T-cell (primary cell): ENCODE data around the gene TM4SF1. TPM values are rescaled to one million over a fixed set of nuclear protein-coding genes. Genes with fewer than 3 reads are reported as not detected.

Source experiments
- ATAC-seq, 4 experiments: fragments of 200-7000 bp in 3 of 4; fragments of 150-1000 bp in 1 of 4; cut with Tn5 transposase; replicated peaks in 1 of 4; 1 replicate in 3 of 4; 2 replicates in 1 of 4; pipeline ENCODE4 v1.10.0; 2021; ENCODE audit warnings: moderate library complexity in 3 of 4, mild to moderate bottlenecking in 2 of 4, moderate number of reproducible peaks in 1 of 4
- CTCF ChIA-PET, 2 donors: fragments of 300-600 bp; sonication (Branson Sonifier 250); formaldehyde crosslinking; loops; one replicate each; lab custom pipeline; 2022; ENCODE audit warnings: antibody characterized with exemption in 2 of 2; lab: Charles Lee
- POLR2A ChIA-PET, 2 donors: fragments of 300-600 bp; sonication (Branson Sonifier 250); formaldehyde crosslinking; loops; one replicate each; lab custom pipeline; 2022; ENCODE audit warnings: antibody characterized with exemption in 2 of 2; lab: Charles Lee
- DNase-seq, 35 experiments: peaks; one replicate each; pipeline versions ENCODE4 v3.0.0 to v3.0.0-alpha.2; 2013 to 2023
- H3K27ac ChIP-seq: one replicate; pipeline ENCODE4 v1.5.1; 2013; ENCODE audit warnings: low read length
- H3K27me3 ChIP-seq, 2 experiments: replicated peaks in 1 of 2; 1 replicate in 1 of 2; 2 replicates in 1 of 2; pipeline versions ENCODE4 v1.6.1 to v1.7.0; 2013; ENCODE audit warnings: low read length in 1 of 2, mixed read lengths in 1 of 2; ENCODE audit not compliant: control insufficient read depth in 2 of 2, insufficient read depth in 2 of 2; ENCODE audit errors: extremely low read depth in 1 of 2
- H3K36me3 ChIP-seq, 2 donors: 1 replicate in 1 of 2; 2 replicates in 1 of 2; pipeline versions ENCODE4 v1.6.1 to v1.7.0; 2013; ENCODE audit warnings: low read length in 1 of 2; ENCODE audit not compliant: control insufficient read depth in 2 of 2, insufficient read depth in 1 of 2; ENCODE audit errors: extremely low read depth in 1 of 2
- H3K4me1 ChIP-seq, 2 experiments: 1 replicate in 1 of 2; 2 replicates in 1 of 2; pipeline versions ENCODE4 v1.6.1 to v1.7.0; 2013; ENCODE audit warnings: low read length in 2 of 2, mixed read lengths in 1 of 2; ENCODE audit not compliant: insufficient read depth in 2 of 2, control insufficient read depth in 1 of 2; ENCODE audit errors: extremely low read depth in 1 of 2
- H3K4me3 ChIP-seq, 2 donors: 1 replicate in 1 of 2; 2 replicates in 1 of 2; pipeline versions ENCODE4 v1.5.1 to v1.7.0; 2013; ENCODE audit warnings: mild to moderate bottlenecking in 2 of 2, low read length in 1 of 2, moderate library complexity in 1 of 2; ENCODE audit not compliant: control insufficient read depth in 1 of 2; ENCODE audit errors: extremely low read depth in 1 of 2
- H3K9me3 ChIP-seq: 2 replicates; pipeline ENCODE4 v1.7.0; 2013
- H3K27ac Mint-ChIP-seq, 2 donors: one replicate each; pipeline ENCODE4 v1.8.0; 2020 to 2021; ENCODE audit warnings: mild to moderate bottlenecking in 2 of 2, mixed read lengths in 2 of 2
- H3K27me3 Mint-ChIP-seq, 2 donors: one replicate each; pipeline ENCODE4 v1.8.0; 2021 to 2022; ENCODE audit warnings: mixed read lengths in 2 of 2
- H3K36me3 Mint-ChIP-seq: one replicate; pipeline ENCODE4 v1.8.0; 2021; ENCODE audit warnings: mixed read lengths
- H3K4me1 Mint-ChIP-seq, 3 donors: one replicate each; pipeline ENCODE4 v1.8.0; 2020 to 2022; ENCODE audit warnings: mixed read lengths in 3 of 3, mild to moderate bottlenecking in 1 of 3
- H3K4me3 Mint-ChIP-seq, 3 donors: one replicate each; pipeline ENCODE4 v1.8.0; 2020 to 2022; ENCODE audit warnings: mild to moderate bottlenecking in 3 of 3, mixed read lengths in 3 of 3, moderate library complexity in 3 of 3
- H3K9me3 Mint-ChIP-seq, 3 donors: one replicate each; pipeline ENCODE4 v1.8.0; 2020 to 2022; ENCODE audit warnings: mixed read lengths in 3 of 3
- WGBS: methylation state at CpG from one replicate; pipeline ENCODE4 v1.1.5; 2013; ENCODE audit warnings: missing lambda C conversion rate; ENCODE audit not compliant: insufficient coverage; 5-methylcytosine and 5-hydroxymethylcytosine counted together
- total RNA-seq, 35 experiments: library from RNA in 6 of 35; stranded (reverse) in 6 of 35; fragments of 120-200 nt in 1 of 35; gene quantifications; one replicate each; pipeline versions ENCODE4 v1.2.1 to v1.2.4 and lab custom pipeline; 2013 to 2026

TM4SF1 gene
- total RNA-seq, 5 donors from 2014 or later (not counting 1 experiment from before 2014, with no cell fraction given), result 0.76 to 1.0 (median 0.79) TPM; not detected in 2

- no peaks in the 10 kb centered on the region for H3K4me1 ChIP-seq
- ATAC-seq, result no peak
- Mint-ChIP-seq H3K9me3 (no peaks in the 10 kb centered on the region), H3K4me3 (no peak overlapping the region), H3K4me1 (no peaks in the 10 kb centered on the region), H3K27ac (no peak overlapping the region), H3K36me3 (no peaks in the 10 kb centered on the region), H3K27me3 (peaks cover 15 to 18% of the 10 kb centered on the region in 2 donors)
- ChIA-PET POLR2A (no interaction called here), CTCF (interaction anchor here in 1 of 2 donors (0.6 kb wide), 1 partner anchor 246 kb away, joined by 4 read pairs; no protein-coding TSS in a partner anchor)
- H3K27me3 ChIP-seq, result no peaks in the 10 kb centered on the region
- no peak overlapping the region for H3K27ac ChIP-seq
- H3K9me3 ChIP-seq, result no peaks in the 10 kb centered on the region
- H3K36me3 ChIP-seq, result no peaks in the 10 kb centered on the region
- 89% methylated on average over 6 of the region's 6 CpGs for WGBS
- DNase-seq, result no peak
- H3K4me3 ChIP-seq, result no peak overlapping the region
Observed at GRCh38 chr3:149390772-149391212, 13.3 kb upstream of the TM4SF1 start.

DNA sequence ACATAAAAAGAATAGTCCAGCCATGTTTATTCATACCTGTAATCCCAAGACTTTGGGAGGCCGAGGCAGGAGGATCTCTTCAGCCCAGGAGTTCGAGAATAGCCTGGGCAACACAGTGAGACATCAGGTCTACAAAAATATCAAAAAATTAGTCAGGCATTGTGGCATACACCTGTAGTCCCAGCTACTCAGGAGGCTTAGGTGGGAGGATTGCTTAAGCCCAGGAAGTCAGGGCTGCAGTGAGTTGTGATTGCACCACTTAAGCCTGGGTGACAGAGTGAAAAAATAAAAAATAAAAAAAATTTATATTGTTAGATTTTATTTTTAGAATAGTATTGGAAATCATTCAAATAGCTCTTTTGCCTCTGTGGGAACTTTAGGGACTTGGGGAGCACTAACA is 12.8 kb upstream of the TM4SF1 start:
- no peak overlapping the region for H3K27ac Mint-ChIP-seq
- peaks cover 15 to 18% of the 10 kb centered on the region in 2 donors for H3K27me3 Mint-ChIP-seq
- Histone ChIP-seq H3K27me3 (no peaks in the 10 kb centered on the region), H3K27ac (no peak overlapping the region), H3K36me3 (no peaks in the 10 kb centered on the region), H3K9me3 (no peaks in the 10 kb centered on the region), H3K4me3 (no peak overlapping the region), H3K4me1 (no peaks in the 10 kb centered on the region)
- no peak for ATAC-seq
- H3K9me3 Mint-ChIP-seq, result no peaks in the 10 kb centered on the region
- WGBS, result no CpG with 5 or more reads among the region's 2 CpGs
- no peaks in the 10 kb centered on the region for H3K36me3 Mint-ChIP-seq
- H3K4me3 Mint-ChIP-seq, result no peak overlapping the region
- H3K4me1 Mint-ChIP-seq, result no peaks in the 10 kb centered on the region
- no peak for DNase-seq
- ChIA-PET CTCF (interaction anchor here in 1 of 2 donors (0.6 kb wide), 1 partner anchor 246 kb away, joined by 4 read pairs; no protein-coding TSS in a partner anchor), POLR2A (no interaction called here)

DNA sequence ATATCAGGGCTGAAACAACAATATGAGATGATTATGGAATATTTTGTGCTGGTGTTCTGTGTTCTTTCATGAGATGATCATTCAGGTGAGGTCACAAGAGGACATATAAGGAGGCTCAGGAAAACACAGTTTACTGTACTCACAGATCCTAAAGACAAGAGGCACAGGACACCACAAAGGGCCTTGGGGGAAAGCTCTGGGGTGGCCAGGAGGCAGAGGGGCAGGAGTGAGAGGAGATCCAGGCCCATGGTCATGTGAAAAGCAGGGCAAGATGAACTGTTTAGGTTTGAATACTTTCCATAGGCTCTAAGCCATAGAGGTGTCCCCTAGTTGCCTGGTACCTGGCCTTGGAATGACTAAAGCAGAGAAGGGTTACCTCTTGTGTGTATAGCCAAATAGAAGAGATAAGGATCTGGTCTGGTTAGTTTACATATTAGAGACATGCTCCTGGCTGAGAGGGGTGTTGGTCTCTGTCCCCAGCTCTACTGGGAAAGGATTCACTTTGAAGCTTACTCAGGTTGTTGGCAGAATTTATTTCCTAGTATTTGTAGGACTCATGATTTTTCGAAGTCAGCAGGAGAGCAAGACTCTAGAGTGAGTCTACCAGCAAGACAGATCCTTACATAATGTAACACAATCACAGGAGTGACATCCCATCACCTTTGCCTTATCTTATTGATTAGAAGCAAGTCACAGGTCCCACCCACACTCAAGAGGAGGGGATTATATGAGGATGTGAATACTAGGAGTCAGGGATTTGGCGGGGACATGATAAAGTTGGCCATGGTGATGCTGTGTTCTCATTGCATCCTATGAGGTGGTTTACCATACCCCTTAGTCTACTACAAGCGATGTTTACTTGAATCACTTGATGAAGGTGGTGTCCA is 11.3 kb upstream of the TM4SF1 start:
- ChIA-PET CTCF (interaction anchor here in 1 of 2 donors (0.6 kb wide), 1 partner anchor 316 kb away, joined by 3 read pairs; no protein-coding TSS in a partner anchor), POLR2A (no interaction called here)
- Mint-ChIP-seq H3K27me3 (peaks cover 15 to 21% of the 10 kb centered on the region in 2 donors), H3K36me3 (no peaks in the 10 kb centered on the region), H3K9me3 (no peaks in the 10 kb centered on the region), H3K4me1 (no peaks in the 10 kb centered on the region), H3K27ac (no peak overlapping the region), H3K4me3 (no peak overlapping the region)
- ATAC-seq, result no peak
- Histone ChIP-seq H3K36me3 (no peaks in the 10 kb centered on the region), H3K27me3 (no peaks in the 10 kb centered on the region), H3K27ac (no peak overlapping the region), H3K4me3 (no peak overlapping the region), H3K9me3 (no peaks in the 10 kb centered on the region), H3K4me1 (no peaks in the 10 kb centered on the region)
- no peak for DNase-seq
- WGBS, result no CpG with 5 or more reads among the region's 3 CpGs

GRCh38 chr3:149388001-149388440 is 10.6 kb upstream of the TM4SF1 start:
- no peaks in the 10 kb centered on the region for H3K9me3 ChIP-seq
- no peak overlapping the region for H3K27ac Mint-ChIP-seq
- no peaks in the 10 kb centered on the region for H3K27me3 ChIP-seq
- no peaks in the 10 kb centered on the region for H3K36me3 ChIP-seq
- H3K4me1 Mint-ChIP-seq, result no peaks in the 10 kb centered on the region
- H3K4me3 Mint-ChIP-seq, result no peak overlapping the region
- no peak overlapping the region for H3K27ac ChIP-seq
- DNase-seq (no peak), ATAC-seq (no peak)
- H3K4me3 ChIP-seq, result no peak overlapping the region
- H3K9me3 Mint-ChIP-seq, result no peaks in the 10 kb centered on the region
- ChIA-PET POLR2A (no interaction called here), CTCF (interaction anchor here in 1 of 2 donors (0.6 kb wide), 1 partner anchor 317 kb away, joined by 3 read pairs; no protein-coding TSS in a partner anchor)
- H3K36me3 Mint-ChIP-seq, result no peaks in the 10 kb centered on the region
- WGBS, result 87% methylated on average over 3 of the region's 8 CpGs
- H3K4me1 ChIP-seq, result no peaks in the 10 kb centered on the region
- H3K27me3 Mint-ChIP-seq, result peaks cover 14 to 25% of the 10 kb centered on the region in 2 donors

GRCh38 chr3:149386299-149386606 is 8.8 kb upstream of the TM4SF1 start:
- no peak for DNase-seq
- H3K27me3 ChIP-seq, result peaks cover 0 to 8% of the 10 kb centered on the region in 2 experiments
- no peaks in the 10 kb centered on the region for H3K9me3 ChIP-seq
- no peaks in the 10 kb centered on the region for H3K36me3 ChIP-seq
- no peak overlapping the region for H3K4me3 ChIP-seq
- no CpG with 5 or more reads among the region's 1 CpG for WGBS
- Mint-ChIP-seq H3K27me3 (peaks cover 11 to 29% of the 10 kb centered on the region in 2 donors), H3K9me3 (no peaks in the 10 kb centered on the region), H3K27ac (no peak overlapping the region), H3K4me1 (no peaks in the 10 kb centered on the region), H3K36me3 (no peaks in the 10 kb centered on the region), H3K4me3 (no peak overlapping the region)
- CTCF ChIA-PET, result no interaction called here
- no peak overlapping the region for H3K27ac ChIP-seq
- no peak for ATAC-seq
- no peaks in the 10 kb centered on the region for H3K4me1 ChIP-seq
- POLR2A ChIA-PET, result no interaction called here

DNA sequence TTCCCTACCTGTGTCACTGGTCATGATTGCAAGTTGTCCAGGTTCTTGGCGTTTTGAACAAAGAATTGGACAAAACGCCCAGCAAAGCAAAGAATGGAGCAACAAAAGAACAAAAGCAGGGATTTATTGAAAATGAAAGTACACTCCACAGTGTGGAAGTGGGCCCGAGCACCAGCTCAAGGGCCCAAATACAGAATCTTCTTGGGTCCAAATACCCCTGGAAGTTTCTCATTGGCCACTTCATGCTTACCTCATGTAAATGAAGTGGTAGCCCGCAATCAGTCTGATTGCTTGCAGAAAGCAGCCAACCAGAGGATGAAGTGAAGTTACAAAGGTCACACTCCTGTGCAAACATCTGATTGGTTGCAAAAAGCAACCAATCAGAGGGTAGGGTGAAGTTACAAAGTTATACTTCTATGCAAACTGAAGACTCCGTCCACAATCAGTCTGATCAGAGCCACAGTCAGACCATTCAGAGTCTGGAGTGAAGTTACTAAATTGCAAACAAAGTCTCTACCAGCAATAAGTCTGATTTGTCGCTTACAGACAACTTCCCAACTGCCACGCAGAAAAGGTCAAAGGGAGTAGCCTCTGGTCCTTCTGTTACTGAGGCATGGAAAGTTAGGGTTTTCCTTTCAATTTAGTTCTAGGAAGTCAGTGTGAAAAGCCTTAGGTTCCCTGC is 8.3 kb upstream of the TM4SF1 start:
- no peak overlapping the region for H3K27ac ChIP-seq
- Mint-ChIP-seq H3K9me3 (no peaks in the 10 kb centered on the region), H3K27ac (no peak overlapping the region), H3K27me3 (peaks cover 6 to 25% of the 10 kb centered on the region in 2 donors), H3K4me3 (no peak overlapping the region), H3K4me1 (no peaks in the 10 kb centered on the region), H3K36me3 (no peaks in the 10 kb centered on the region)
- ChIA-PET POLR2A (no interaction called here), CTCF (interaction anchor here in 1 of 2 donors (0.5 kb wide), 1 partner anchor 422 kb away, joined by 6 read pairs; no protein-coding TSS in a partner anchor)
- WGBS, result 93% methylated on average over 3 of the region's 7 CpGs
- no peaks in the 10 kb centered on the region for H3K36me3 ChIP-seq
- DNase-seq (no peak), ATAC-seq (no peak)
- no peaks in the 10 kb centered on the region for H3K4me1 ChIP-seq
- H3K27me3 ChIP-seq, result peaks cover 0 to 8% of the 10 kb centered on the region in 2 experiments
- H3K4me3 ChIP-seq, result no peak overlapping the region
- no peaks in the 10 kb centered on the region for H3K9me3 ChIP-seq
